GM18519 (cell line): ENCODE measurements around the gene P2RX3.
"Not testable (repeated sequence)": the region's sequence is repeated elsewhere in the genome, so short reads cannot be mapped to it uniquely, and the experiment has no call there.

ENCODE experiments used
- ATAC-seq: cut with Tn5 transposase; IDR thresholded peaks from one replicate; pipeline ENCODE4 v1.9.1; 2021; ENCODE audit warnings: mild to moderate bottlenecking, moderate library complexity; ENCODE audit not compliant: unreplicated experiment, low FRiP score

The P2RX3 gene

GRCh38 chr11:57347336-57347735 lies 9.2 kb downstream of the P2RX3 start:
- no peak for ATAC-seq

GRCh38 chr11:57348052-57348451 lies 9.9 kb downstream of the P2RX3 start:
- no peak for ATAC-seq

GRCh38 chr11:57348636-57349313 lies 10.6 kb downstream of the P2RX3 start:
- no peak for ATAC-seq

- ATAC-seq = no peak
These were observed 11.5 kb downstream of the P2RX3 start for GRCh38 chr11:57349491-57350274.

- no peak for ATAC-seq
These were observed 14.9 kb downstream of the P2RX3 start for GRCh38 chr11:57353036-57353435.

- no peak for ATAC-seq
These were observed 15.3 kb downstream of the P2RX3 start for GRCh38 chr11:57353446-57353845.

GRCh38 chr11:57353852-57354251 lies 15.7 kb downstream of the P2RX3 start:
- ATAC-seq = no peak

- no peak for ATAC-seq
These were observed 16.5 kb downstream of the P2RX3 start for GRCh38 chr11:57354699-57355098.

- ATAC-seq = no peak
These were observed 18.1 kb downstream of the P2RX3 start for GRCh38 chr11:57356268-57356667.

- no peak for ATAC-seq
These were observed 19.2 kb downstream of the P2RX3 start for GRCh38 chr11:57357310-57357709.

GRCh38 chr11:57357856-57358255 lies 19.7 kb downstream of the P2RX3 start:
- ATAC-seq = no peak

- no peak for ATAC-seq
These were observed 20.4 kb downstream of the P2RX3 start for GRCh38 chr11:57358543-57358961.

- ATAC-seq = no peak
These were observed 20.8 kb downstream of the P2RX3 start for GRCh38 chr11:57358991-57359390.

- ATAC-seq = no peak
These were observed 21.2 kb downstream of the P2RX3 start for GRCh38 chr11:57359396-57359795.

- no peak for ATAC-seq
These were observed 21.9 kb downstream of the P2RX3 start for GRCh38 chr11:57359896-57360690.

- ATAC-seq = no peak
These were observed 22.8 kb downstream of the P2RX3 start for GRCh38 chr11:57360991-57361390.

GRCh38 chr11:57361420-57361819 lies 23.3 kb downstream of the P2RX3 start:
- ATAC-seq = not testable (repeated sequence)

GRCh38 chr11:57361926-57362325 lies 23.8 kb downstream of the P2RX3 start:
- ATAC-seq = no peak

- ATAC-seq = no peak
These were observed 25.3 kb downstream of the P2RX3 start for GRCh38 chr11:57363131-57364080.
